HG03432 (cell line): Measurements from ENCODE around the gene SLITRK4.

Source experiments
- ATAC-seq: cut with Tn5 transposase; IDR thresholded peaks from one replicate; pipeline ENCODE4 v1.9.1; 2021; ENCODE audit warnings: mild to moderate bottlenecking, moderate library complexity; ENCODE audit not compliant: unreplicated experiment

SLITRK4 gene

GRCh38 chrX:143635915-143636314 is at the start of gene SLITRK4:
Gene SLITRK4, minus strand, starts transcription at chrX:143636101. Its CDS starts 4,993 bp downstream, at chrX:143631108.
- no peak for ATAC-seq

GRCh38 chrX:143683486-143683885 is 47.6 kb upstream of the SLITRK4 start:
- no peak for ATAC-seq

- ATAC-seq = no peak
Observed at GRCh38 chrX:143674926-143675325, 39.0 kb upstream of the SLITRK4 start.

- no peak for ATAC-seq
Observed at GRCh38 chrX:143669395-143669794, 33.5 kb upstream of the SLITRK4 start.

GRCh38 chrX:143664302-143664701 is 28.4 kb upstream of the SLITRK4 start:
- no peak for ATAC-seq

- no peak for ATAC-seq
Observed at GRCh38 chrX:143663755-143664154, 27.9 kb upstream of the SLITRK4 start.

GRCh38 chrX:143661286-143661685 is 25.4 kb upstream of the SLITRK4 start:
- no peak for ATAC-seq

- peak; percentile 78 for ATAC-seq
Observed at GRCh38 chrX:143648705-143649104, 12.8 kb upstream of the SLITRK4 start.

- ATAC-seq = no peak
Observed at GRCh38 chrX:143642426-143642825, 6.5 kb upstream of the SLITRK4 start.

GRCh38 chrX:143636831-143637230 is 930 bp upstream of the SLITRK4 start:
- ATAC-seq = no peak

- no peak for ATAC-seq
Observed at GRCh38 chrX:143634663-143635455, 1.0 kb downstream of the SLITRK4 start.

- ATAC-seq = no peak
Observed at GRCh38 chrX:143634309-143634662, 1.6 kb downstream of the SLITRK4 start.

GRCh38 chrX:143633461-143634308 is 2.2 kb downstream of the SLITRK4 start:
- ATAC-seq = no peak

GRCh38 chrX:143632625-143633410 is 3.1 kb downstream of the SLITRK4 start:
- no peak for ATAC-seq

- no peak for ATAC-seq
Observed at GRCh38 chrX:143623657-143624056, 12.2 kb downstream of the SLITRK4 start.

GRCh38 chrX:143621276-143621675 is 14.6 kb downstream of the SLITRK4 start:
- no peak for ATAC-seq

GRCh38 chrX:143615851-143616250 is 20.1 kb downstream of the SLITRK4 start:
- ATAC-seq = no peak

GRCh38 chrX:143601809-143602208 is 34.1 kb downstream of the SLITRK4 start:
- ATAC-seq = no peak

GRCh38 chrX:143581240-143581639 is 54.7 kb downstream of the SLITRK4 start:
- no peak for ATAC-seq

GRCh38 chrX:143580266-143580665 is 55.6 kb downstream of the SLITRK4 start:
- ATAC-seq = no peak
